T47D (cell line): ENCODE data around the gene SLC5A12.
"Not testable (repeated sequence)": the region's sequence is repeated elsewhere in the genome, so short reads cannot be mapped to it uniquely, and the experiment has no call there.

Experiments
- DNase-seq, 2 experiments: peaks; one replicate each; pipeline versions ENCODE4 v3.0.0 to v3.0.0-alpha.2; 2011 to 2012; ENCODE audit warnings: low read depth in 1 of 2, low spot score in 1 of 2
- JUND ChIP-seq: IDR thresholded peaks from 2 replicates; pipeline ENCODE4 v1.6.1; 2012; ENCODE audit warnings: low read depth
- in situ Hi-C: cut with HindIII; loops from 2 replicates; pipeline ENCODE4 v1.10.0; 2016; ENCODE audit warnings: low sequenced_read_pairs, low pct_unique_long_range_greater_than_20kb

SLC5A12 gene

GRCh38 chr11:26675233-26675928, 46.5 kb downstream of the SLC5A12 start:
- no peak for DNase-seq
- no peak for TF ChIP-seq JUND
- in situ Hi-C loops, result no loop called here

- TF ChIP-seq JUND, result no peak
- in situ Hi-C loops, result no loop called here
- no peak for DNase-seq
Measured at GRCh38 chr11:26665946-26666345, 55.9 kb downstream of the SLC5A12 start.

GRCh38 chr11:26665036-26665435, 56.8 kb downstream of the SLC5A12 start:
- TF ChIP-seq JUND, result no peak
- DNase-seq, result no peak
- in situ Hi-C loops, result no loop called here

GRCh38 chr11:26662916-26663315, 58.9 kb downstream of the SLC5A12 start:
- no peak for DNase-seq
- no peak for TF ChIP-seq JUND
- in situ Hi-C loops, result no loop called here

- TF ChIP-seq JUND, result no peak
- DNase-seq, result no peak
- in situ Hi-C loops, result no loop called here
Measured at GRCh38 chr11:26655287-26655686, 66.6 kb downstream of the SLC5A12 start.

- no peak for TF ChIP-seq JUND
- in situ Hi-C loops, result no loop called here
- no peak for DNase-seq
Measured at GRCh38 chr11:26651916-26652315, 69.9 kb downstream of the SLC5A12 start.

GRCh38 chr11:26649884-26650283, 72.0 kb downstream of the SLC5A12 start:
- peak; percentile 51 to 85 for DNase-seq
- in situ Hi-C loops, result no loop called here
- TF ChIP-seq JUND, result no peak

- in situ Hi-C loops, DNase-seq: not testable (repeated sequence)
Measured at GRCh38 chr11:26643314-26643713, 78.5 kb downstream of the SLC5A12 start.

- in situ Hi-C loops, result no loop called here
- no peak for TF ChIP-seq JUND
- DNase-seq, result no peak
Measured at GRCh38 chr11:26632691-26633159, 89.1 kb downstream of the SLC5A12 start.

- DNase-seq, result no peak
- TF ChIP-seq JUND, result no peak
- in situ Hi-C loops, result no loop called here
Measured at GRCh38 chr11:26626346-26626745, 95.5 kb downstream of the SLC5A12 start.

- TF ChIP-seq JUND, result no peak
- DNase-seq, result no peak
- in situ Hi-C loops, result no loop called here
Measured at GRCh38 chr11:26623076-26623659, 98.7 kb downstream of the SLC5A12 start.

GRCh38 chr11:26622181-26622580, 99.7 kb downstream of the SLC5A12 start:
- no peak for DNase-seq
- TF ChIP-seq JUND, result no peak
- in situ Hi-C loops, result no loop called here

GRCh38 chr11:26621132-26621531, 100.7 kb downstream of the SLC5A12 start:
- DNase-seq, result no peak
- in situ Hi-C loops, result no loop called here
- no peak for TF ChIP-seq JUND
